CD14-positive monocyte (primary cell): ENCODE measurements around the gene SULF2. TPM values are rescaled to one million over a fixed set of nuclear protein-coding genes. Genes with fewer than 3 reads are reported as not detected.
A peak's percentile ranks its signal among the peaks of the same experiment; 100 is the strongest.

Experiments
- DNase-seq, 3 donors: peaks; one replicate each; pipeline ENCODE4 v3.0.0-alpha.2; 2011 to 2022
- H2AFZ ChIP-seq: 2 replicates; pipeline ENCODE4 v1.6.0; 2012; ENCODE audit warnings: mild to moderate bottlenecking, low read depth, low read length, inconsistent platforms; ENCODE audit not compliant: insufficient read depth, poor library complexity, severe bottlenecking
- H3K27ac ChIP-seq, 2 donors: 1 replicate in 1 of 2; 2 replicates in 1 of 2; pipeline ENCODE4 v1.5.1; 2012 to 2013; ENCODE audit warnings: low read length in 2 of 2, control low read depth in 1 of 2, inconsistent platforms in 1 of 2, low read depth in 1 of 2, mild to moderate bottlenecking in 1 of 2
- H3K27me3 ChIP-seq, 2 donors: one replicate each; pipeline versions ENCODE4 v1.6.0 to v1.6.1; 2011 to 2013; ENCODE audit warnings: low read length in 2 of 2; ENCODE audit not compliant: control insufficient read depth in 2 of 2, insufficient read depth in 2 of 2
- H3K36me3 ChIP-seq, 2 donors: replicated peaks in 1 of 2; 1 replicate in 1 of 2; 2 replicates in 1 of 2; pipeline versions ENCODE4 v1.5.1 to v1.6.1; 2012 to 2013; ENCODE audit warnings: low read length in 2 of 2, control low read depth in 1 of 2, inconsistent platforms in 1 of 2, mild to moderate bottlenecking in 1 of 2; ENCODE audit not compliant: insufficient read depth in 2 of 2, control insufficient read depth in 1 of 2
- H3K4me1 ChIP-seq, 2 donors: 1 replicate in 1 of 2; 2 replicates in 1 of 2; pipeline versions ENCODE4 v1.5.1 to v1.6.1; 2012 to 2013; ENCODE audit warnings: low read length in 2 of 2, control low read depth in 1 of 2, inconsistent platforms in 1 of 2, mild to moderate bottlenecking in 1 of 2, moderate library complexity in 1 of 2; ENCODE audit not compliant: insufficient read depth in 2 of 2, control insufficient read depth in 1 of 2
- H3K4me2 ChIP-seq: replicated peaks from 2 replicates; pipeline ENCODE3; 2012; ENCODE audit warnings: low read length, moderate library complexity, mild to moderate bottlenecking; ENCODE audit not compliant: poor library complexity, severe bottlenecking; ENCODE audit errors: extremely low read depth
- H3K4me3 ChIP-seq, 3 experiments: fragments of 200-600 bp in 1 of 3; sonication (generic) in 1 of 3; replicated peaks in 1 of 3; 1 replicate in 2 of 3; 2 replicates in 1 of 3; pipeline ENCODE4 v1.5.1; 2011 to 2013; ENCODE audit warnings: low read length in 3 of 3, mild to moderate bottlenecking in 3 of 3, control low read depth in 2 of 3, low read depth in 2 of 3, inconsistent platforms in 1 of 3, moderate library complexity in 1 of 3
- H3K79me2 ChIP-seq: 2 replicates; pipeline ENCODE4 v1.6.0; 2012; ENCODE audit warnings: mild to moderate bottlenecking, control low read depth, inconsistent platforms, low read length, moderate library complexity; ENCODE audit not compliant: insufficient read depth
- H3K9ac ChIP-seq: 2 replicates; pipeline ENCODE4 v1.6.0; 2017; ENCODE audit warnings: low read length, mild to moderate bottlenecking; ENCODE audit not compliant: insufficient read depth, poor library complexity, severe bottlenecking
- H3K9me3 ChIP-seq, 2 donors: replicated peaks in 1 of 2; 1 replicate in 1 of 2; 2 replicates in 1 of 2; pipeline versions ENCODE4 v1.5.1 to v1.6.1; 2012 to 2013; ENCODE audit warnings: low read length in 2 of 2, control low read depth in 1 of 2; ENCODE audit not compliant: control insufficient read depth in 1 of 2, insufficient read depth in 1 of 2
- H4K20me1 ChIP-seq: 2 replicates; pipeline ENCODE4 v1.6.0; 2012; ENCODE audit warnings: mild to moderate bottlenecking, low read length, control low read depth, moderate library complexity; ENCODE audit not compliant: insufficient read depth
- H3K27ac Mint-ChIP-seq, 7 donors: one replicate each; pipeline ENCODE4 v1.8.0; 2020; ENCODE audit warnings: mild to moderate bottlenecking in 7 of 7, mixed read lengths in 7 of 7, moderate library complexity in 6 of 7, inconsistent platforms in 2 of 7
- H3K27me3 Mint-ChIP-seq, 3 donors: one replicate each; pipeline ENCODE4 v1.8.0; 2021 to 2022; ENCODE audit warnings: low read depth in 3 of 3, mild to moderate bottlenecking in 3 of 3, mixed read lengths in 3 of 3, moderate library complexity in 3 of 3, inconsistent platforms in 1 of 3
- H3K36me3 Mint-ChIP-seq, 2 donors: one replicate each; pipeline ENCODE4 v1.8.0; 2020; ENCODE audit warnings: mixed read lengths in 2 of 2, inconsistent platforms in 1 of 2, mild to moderate bottlenecking in 1 of 2
- H3K4me1 Mint-ChIP-seq: one replicate; pipeline ENCODE4 v1.8.0; 2020; ENCODE audit warnings: mild to moderate bottlenecking, mixed read lengths
- H3K4me3 Mint-ChIP-seq, 2 donors: one replicate each; pipeline ENCODE4 v1.8.0; 2020; ENCODE audit warnings: mild to moderate bottlenecking in 2 of 2, mixed read lengths in 2 of 2, moderate library complexity in 1 of 2
- H3K9me3 Mint-ChIP-seq, 7 donors: one replicate each; pipeline ENCODE4 v1.8.0; 2020 to 2022; ENCODE audit warnings: mixed read lengths in 7 of 7, mild to moderate bottlenecking in 6 of 7, moderate library complexity in 6 of 7, inconsistent platforms in 2 of 7
- WGBS: methylation state at CpG from one replicate; pipeline ENCODE4 v1.1.5; 2013; ENCODE audit warnings: missing lambda C conversion rate; ENCODE audit not compliant: insufficient coverage; 5-methylcytosine and 5-hydroxymethylcytosine counted together
- intact Hi-C, 2 donors: fragments of 100-400 bp; cut with micrococcal nuclease; formaldehyde crosslinking; loops; one replicate each; pipeline versions ENCODE4 v1.15.0 to v1.15.1; 2023
- polyA plus RNA-seq, 3 donors: library from polyadenylated mRNA; depleted of rRNA in 1 of 3; unstranded in 2 of 3; stranded (reverse) in 1 of 3; fragments of 300-500 nt in 2 of 3; fragments of >200 nt in 1 of 3; fragmentation: Illumina TruSeq in 2 of 3; gene quantifications; 1 replicate in 2 of 3; 2 replicates in 1 of 3; pipeline ENCODE4 v1.2.3, GENCODE V29; 2012 to 2021
- TF ChIP-seq, protein P1 (sequence below): fragments of 200-600 bp; IDR thresholded peaks from one replicate; pipeline ENCODE4 v1.8.0; 2022; ENCODE audit warnings: antibody characterized with exemption, mild to moderate bottlenecking

Gene SULF2
- polyA plus RNA-seq, 3 donors, result 60.3 to 156 (median 75.5) TPM

DNA sequence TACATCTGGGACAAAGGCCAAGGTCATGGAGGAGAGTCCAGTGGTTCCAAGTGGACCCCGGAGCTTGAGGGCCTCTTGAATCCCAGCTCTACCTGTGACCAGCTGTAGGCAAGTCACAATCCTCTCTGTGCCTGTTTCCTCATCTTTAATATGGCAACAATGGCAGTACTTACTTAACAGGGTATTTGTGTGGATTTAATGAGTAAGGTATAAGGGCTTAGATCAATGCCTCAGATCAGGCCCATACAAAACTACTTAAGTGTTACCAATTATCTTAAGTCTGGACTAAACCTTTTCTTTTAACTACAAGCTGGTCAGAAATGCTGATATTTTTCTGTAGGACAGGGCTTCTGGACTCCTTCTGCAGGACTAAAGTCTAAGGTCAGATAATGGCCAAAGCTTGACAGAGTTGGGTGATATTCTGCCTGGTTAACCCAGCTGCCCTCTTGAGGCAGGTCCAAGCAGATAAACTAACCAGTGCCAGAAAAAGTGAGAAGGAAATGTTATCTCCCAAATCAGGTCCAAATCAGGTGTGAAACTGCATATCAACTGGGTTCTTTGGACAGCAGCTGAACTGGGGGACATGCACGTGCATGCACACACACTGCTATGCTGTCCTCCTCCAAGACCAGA is 2.2 kb downstream of the SULF2 start:
- Mint-ChIP-seq H3K27me3 (peaks cover 9 to 19% (median 14%) of the 10 kb centered on the region in 3 donors), H3K36me3 (peaks cover 62 to 69% of the 10 kb centered on the region in 2 donors), H3K4me3 (peak overlapping the region; percentile 95 to 97), H3K27ac (peak overlapping the region in 4 of 7 donors; percentile 13 to 45 (median 32)), H3K4me1 (peaks cover 71% of the 10 kb centered on the region), H3K9me3 (peaks cover 0 to 4% (median 0%) of the 10 kb centered on the region in 7 donors)
- intact Hi-C loops, result loop anchor here in 1 of 2 donors (5.0 to 10.0 kb wide), 2 partner anchors 56 to 842 kb away; no protein-coding TSS in a partner anchor
- H3K79me2 ChIP-seq, result peaks cover 73% of the 10 kb centered on the region
- DNase-seq, result no peak
- no peaks in the 10 kb centered on the region for H3K9me3 ChIP-seq
- H3K27ac ChIP-seq, result no peak overlapping the region
- peak overlapping the region in 2 of 3 experiments; percentile 4 to 97 for H3K4me3 ChIP-seq
- peaks cover 0 to 11% of the 10 kb centered on the region in 2 donors for H3K27me3 ChIP-seq
- peaks cover 4 to 27% of the 10 kb centered on the region in 2 donors for H3K36me3 ChIP-seq
- peaks cover 44 to 61% of the 10 kb centered on the region in 2 donors for H3K4me1 ChIP-seq
- peak overlapping the region; percentile 91 for H3K4me2 ChIP-seq
- H3K9ac ChIP-seq, result peak overlapping the region; percentile 68
- H4K20me1 ChIP-seq, result peaks cover 68% of the 10 kb centered on the region
- TF ChIP-seq, protein P1, sequence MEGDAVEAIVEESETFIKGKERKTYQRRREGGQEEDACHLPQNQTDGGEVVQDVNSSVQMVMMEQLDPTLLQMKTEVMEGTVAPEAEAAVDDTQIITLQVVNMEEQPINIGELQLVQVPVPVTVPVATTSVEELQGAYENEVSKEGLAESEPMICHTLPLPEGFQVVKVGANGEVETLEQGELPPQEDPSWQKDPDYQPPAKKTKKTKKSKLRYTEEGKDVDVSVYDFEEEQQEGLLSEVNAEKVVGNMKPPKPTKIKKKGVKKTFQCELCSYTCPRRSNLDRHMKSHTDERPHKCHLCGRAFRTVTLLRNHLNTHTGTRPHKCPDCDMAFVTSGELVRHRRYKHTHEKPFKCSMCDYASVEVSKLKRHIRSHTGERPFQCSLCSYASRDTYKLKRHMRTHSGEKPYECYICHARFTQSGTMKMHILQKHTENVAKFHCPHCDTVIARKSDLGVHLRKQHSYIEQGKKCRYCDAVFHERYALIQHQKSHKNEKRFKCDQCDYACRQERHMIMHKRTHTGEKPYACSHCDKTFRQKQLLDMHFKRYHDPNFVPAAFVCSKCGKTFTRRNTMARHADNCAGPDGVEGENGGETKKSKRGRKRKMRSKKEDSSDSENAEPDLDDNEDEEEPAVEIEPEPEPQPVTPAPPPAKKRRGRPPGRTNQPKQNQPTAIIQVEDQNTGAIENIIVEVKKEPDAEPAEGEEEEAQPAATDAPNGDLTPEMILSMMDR, result no peak
- WGBS, result no CpG with 5 or more reads among the region's 2 CpGs
- H2AFZ ChIP-seq, result no peak overlapping the region

DNA sequence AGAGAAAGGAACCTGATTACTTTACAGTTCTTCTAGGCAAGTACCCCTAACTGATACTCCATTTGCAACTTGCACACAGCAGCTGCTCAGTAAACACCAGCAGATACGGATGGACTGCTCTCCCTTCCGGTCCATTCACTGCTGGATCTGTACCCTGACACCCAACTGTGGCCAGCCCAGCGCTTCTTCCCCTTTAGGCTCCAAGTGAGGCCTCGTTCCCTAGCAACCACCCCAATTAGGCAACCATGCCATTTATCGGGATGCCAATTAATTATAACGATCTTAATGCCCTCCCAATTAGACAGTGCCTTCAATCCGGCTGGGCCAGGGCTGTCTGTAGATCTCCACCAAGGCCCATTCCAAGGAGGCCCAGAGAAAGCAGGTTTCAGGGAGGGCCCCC is 3.2 kb downstream of the SULF2 start:
- H3K36me3 ChIP-seq, result peaks cover 4 to 29% of the 10 kb centered on the region in 2 donors
- no peak overlapping the region for H2AFZ ChIP-seq
- WGBS, result 48% methylated on average over 7 of the region's 7 CpGs
- Mint-ChIP-seq H3K36me3 (peaks cover 66 to 75% of the 10 kb centered on the region in 2 donors), H3K27ac (peak overlapping the region in 6 of 7 donors; percentile 46 to 85 (median 70)), H3K27me3 (peaks cover 4 to 15% (median 10%) of the 10 kb centered on the region in 3 donors), H3K4me3 (peak overlapping the region; percentile 62 to 97), H3K9me3 (peaks cover 0 to 4% (median 0%) of the 10 kb centered on the region in 7 donors), H3K4me1 (peaks cover 78% of the 10 kb centered on the region)
- intact Hi-C loops, result loop anchor here in 1 of 2 donors (5.0 to 10.0 kb wide), 2 partner anchors 55 to 843 kb away; no protein-coding TSS in a partner anchor
- H3K27ac ChIP-seq, result peak overlapping the region in 1 of 2 donors; percentile 12
- peaks cover 78% of the 10 kb centered on the region for H4K20me1 ChIP-seq
- TF ChIP-seq, protein P1, result no peak
- H3K4me3 ChIP-seq, result peak overlapping the region in 1 of 3 experiments; percentile 97
- H3K4me2 ChIP-seq, result peak overlapping the region; percentile 91
- peaks cover 83% of the 10 kb centered on the region for H3K79me2 ChIP-seq
- DNase-seq, result peak in 2 of 3 donors; percentile 40
- H3K9ac ChIP-seq, result peak overlapping the region; percentile 38
- H3K4me1 ChIP-seq, result peaks cover 48 to 69% of the 10 kb centered on the region in 2 donors
- no peaks in the 10 kb centered on the region for H3K9me3 ChIP-seq
- H3K27me3 ChIP-seq, result peaks cover 0 to 6% of the 10 kb centered on the region in 2 donors
